ENCODE measurements around the gene CLCN3. TPM values are rescaled to one million over a fixed set of nuclear protein-coding genes. Genes with fewer than 3 reads are reported as not detected.

Gene CLCN3
- total RNA-seq: 26.7 and 29.8 TPM in 2 replicates

GRCh38 chr4:169619958-169620879 is at the start of gene CLCN3:
Gene CLCN3 (plus strand): TSS chr4:169620578. CDS start chr4:169635929, 15,351 bp downstream.

GRCh38 chr4:169611991-169612870 is 8.1 kb upstream of the CLCN3 start, which contains the start of gene NEK1:
Gene NEK1 (minus strand): TSS chr4:169612583. CDS start chr4:169602630, 9,953 bp downstream.

GRCh38 chr4:169757575-169758184 is 137.3 kb downstream of the CLCN3 start, which contains the start of gene HPF1:
Gene HPF1 (minus strand): TSS chr4:169757944. CDS start chr4:169757877, 67 bp downstream.

Other genes with a start within 250 kb of the CLCN3 start
- 3.1 and 4.2 TPM in 2 replicates for gene NEK1, start 8.0 kb upstream of the CLCN3 start, total RNA-seq
- gene HPF1, start 137.4 kb downstream of the CLCN3 start, total RNA-seq: 28.7 and 35.3 TPM in 2 replicates

Measured in cardiac atrium fibroblast (primary cell).